Vagina (tissue), 2 donors: ENCODE data around the gene TCN2. TPM values are rescaled to one million over a fixed set of nuclear protein-coding genes. Genes with fewer than 3 reads are reported as not detected.
"Not testable (repeated sequence)": the region's sequence is repeated elsewhere in the genome, so short reads cannot be mapped to it uniquely, and the experiment has no call there.

Experiments used
- DNase-seq, 2 donors: peaks; one replicate each; pipeline ENCODE4 v3.0.0-alpha.2; 2017; ENCODE audit errors: extremely low spot score in 2 of 2
- H3K27ac ChIP-seq: fragments of 200-600 bp; sonication (generic); one replicate; pipeline ENCODE4 v1.5.1; 2019
- H3K27me3 ChIP-seq: fragments of 200-600 bp; sonication (generic); one replicate; pipeline ENCODE4 v1.5.1; 2019
- H3K36me3 ChIP-seq, 2 donors: fragments of 200-600 bp; sonication (generic); one replicate each; pipeline ENCODE4 v1.5.1; 2017 to 2019
- H3K4me1 ChIP-seq: fragments of 200-600 bp; sonication (generic); one replicate; pipeline ENCODE4 v1.5.1; 2019
- H3K4me3 ChIP-seq, 2 donors: fragments of 200-600 bp; sonication (generic); 1 replicate in 1 of 2; 2 replicates in 1 of 2; pipeline ENCODE4 v1.5.1; 2016 to 2019
- H3K9me3 ChIP-seq: fragments of 200-600 bp; sonication (generic); one replicate; pipeline ENCODE4 v1.5.1; 2019
- POLR2A ChIP-seq, 2 donors: fragments of 450-650 bp; IDR thresholded peaks; one replicate each; pipeline ENCODE4 v1.6.1; 2017; ENCODE audit warnings: antibody characterized with exemption in 2 of 2, mild to moderate bottlenecking in 2 of 2, moderate library complexity in 2 of 2
- POLR2AphosphoS5 ChIP-seq, 2 donors: sonication (generic); formaldehyde crosslinking; IDR thresholded peaks; one replicate each; pipeline ENCODE4 v1.9.0; 2017; ENCODE audit warnings: antibody characterized with exemption in 2 of 2, mild to moderate bottlenecking in 2 of 2, low read depth in 1 of 2; ENCODE audit not compliant: insufficient read depth in 1 of 2
- intact Hi-C: fragments of 100-400 bp; cut with DNase I; formaldehyde crosslinking; loops from one replicate; pipeline ENCODE4 v1.15.1; 2023
- total RNA-seq: library from RNA; depleted of rRNA; stranded (reverse); fragments of >200 nt; gene quantifications from one replicate; pipeline ENCODE4 v1.2.3, GENCODE V29; 2016
- TF ChIP-seq, protein P1 (sequence below), 3 experiments: fragments of 450-650 bp in 2 of 3; fragments of 200-600 bp in 1 of 3; sonication (generic) in 1 of 3; IDR thresholded peaks; one replicate each; pipeline ENCODE4 v1.5.1; 2017 to 2019; ENCODE audit warnings: antibody characterized with exemption in 3 of 3, mild to moderate bottlenecking in 2 of 3, moderate library complexity in 2 of 3

The TCN2 gene
- total RNA-seq, 1 donor from 2014 or later: 20.4 TPM

GRCh38 chr22:30615543-30615954, 8.6 kb downstream of the TCN2 start:
- Histone ChIP-seq H3K4me1 (no peaks in the 10 kb centered on the region), H3K36me3 (no peaks in the 10 kb centered on the region), H3K4me3 (no peak overlapping the region), H3K27ac (no peak overlapping the region), H3K27me3 (no peaks in the 10 kb centered on the region), H3K9me3 (no peaks in the 10 kb centered on the region)
- no peak for DNase-seq
- TF ChIP-seq, protein P1, sequence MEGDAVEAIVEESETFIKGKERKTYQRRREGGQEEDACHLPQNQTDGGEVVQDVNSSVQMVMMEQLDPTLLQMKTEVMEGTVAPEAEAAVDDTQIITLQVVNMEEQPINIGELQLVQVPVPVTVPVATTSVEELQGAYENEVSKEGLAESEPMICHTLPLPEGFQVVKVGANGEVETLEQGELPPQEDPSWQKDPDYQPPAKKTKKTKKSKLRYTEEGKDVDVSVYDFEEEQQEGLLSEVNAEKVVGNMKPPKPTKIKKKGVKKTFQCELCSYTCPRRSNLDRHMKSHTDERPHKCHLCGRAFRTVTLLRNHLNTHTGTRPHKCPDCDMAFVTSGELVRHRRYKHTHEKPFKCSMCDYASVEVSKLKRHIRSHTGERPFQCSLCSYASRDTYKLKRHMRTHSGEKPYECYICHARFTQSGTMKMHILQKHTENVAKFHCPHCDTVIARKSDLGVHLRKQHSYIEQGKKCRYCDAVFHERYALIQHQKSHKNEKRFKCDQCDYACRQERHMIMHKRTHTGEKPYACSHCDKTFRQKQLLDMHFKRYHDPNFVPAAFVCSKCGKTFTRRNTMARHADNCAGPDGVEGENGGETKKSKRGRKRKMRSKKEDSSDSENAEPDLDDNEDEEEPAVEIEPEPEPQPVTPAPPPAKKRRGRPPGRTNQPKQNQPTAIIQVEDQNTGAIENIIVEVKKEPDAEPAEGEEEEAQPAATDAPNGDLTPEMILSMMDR (IDR thresholded peaks at IDR 0.05): no peak
- TF ChIP-seq POLR2A (IDR thresholded peaks at IDR 0.05): no peak
- TF ChIP-seq POLR2AphosphoS5 (IDR thresholded peaks at IDR 0.05; ENCODE audit: insufficient read depth in 1 of 2, low read depth in 1 of 2): no peak
- intact Hi-C loops: no loop called here

- no peak for DNase-seq
- Histone ChIP-seq H3K4me3 (no peak overlapping the region), H3K4me1 (no peaks in the 10 kb centered on the region), H3K36me3 (no peaks in the 10 kb centered on the region), H3K9me3 (no peaks in the 10 kb centered on the region), H3K27me3 (no peaks in the 10 kb centered on the region), H3K27ac (no peak overlapping the region)
- intact Hi-C loops: no loop called here
- no peak for TF ChIP-seq POLR2AphosphoS5 (IDR thresholded peaks at IDR 0.05; ENCODE audit: insufficient read depth in 1 of 2, low read depth in 1 of 2)
- TF ChIP-seq, protein P1 (IDR thresholded peaks at IDR 0.05): no peak
- no peak for TF ChIP-seq POLR2A (IDR thresholded peaks at IDR 0.05)
These were observed 10.8 kb downstream of the TCN2 start for GRCh38 chr22:30617819-30618218.

DNA sequence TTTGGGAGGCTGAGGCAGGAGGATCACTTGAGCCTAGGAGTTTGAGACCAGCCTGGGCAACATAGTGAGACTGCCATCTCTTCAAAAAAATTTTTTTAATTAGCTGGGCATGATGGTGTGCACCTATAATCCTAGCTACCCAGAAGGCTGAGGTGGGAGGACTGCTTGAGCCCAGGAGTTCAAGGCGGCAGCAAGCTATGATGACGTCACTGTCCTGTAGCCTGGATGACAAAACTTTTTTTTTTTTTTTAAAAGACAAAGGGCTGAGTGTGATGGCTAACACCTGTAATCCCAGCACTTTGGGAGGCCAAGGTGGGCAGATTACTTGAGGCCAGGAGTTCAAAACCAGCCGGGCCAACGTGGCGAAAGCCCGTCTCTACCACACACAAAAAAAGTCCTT, 12.9 kb downstream of the TCN2 start:
- H3K36me3 ChIP-seq, H3K27me3 ChIP-seq, H3K4me1 ChIP-seq, DNase-seq, H3K9me3 ChIP-seq, H3K4me3 ChIP-seq, H3K27ac ChIP-seq, intact Hi-C loops: not testable (repeated sequence)

DNA sequence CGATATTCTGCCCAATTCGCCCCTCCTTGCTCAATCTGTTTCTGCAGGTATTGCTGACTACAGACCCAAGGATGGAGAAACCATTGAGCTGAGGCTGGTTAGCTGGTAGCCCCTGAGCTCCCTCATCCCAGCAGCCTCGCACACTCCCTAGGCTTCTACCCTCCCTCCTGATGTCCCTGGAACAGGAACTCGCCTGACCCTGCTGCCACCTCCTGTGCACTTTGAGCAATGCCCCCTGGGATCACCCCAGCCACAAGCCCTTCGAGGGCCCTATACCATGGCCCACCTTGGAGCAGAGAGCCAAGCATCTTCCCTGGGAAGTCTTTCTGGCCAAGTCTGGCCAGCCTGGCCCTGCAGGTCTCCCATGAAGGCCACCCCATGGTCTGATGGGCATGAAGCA, 19.4 kb downstream of the TCN2 start:
- intact Hi-C loops: no loop called here
- Histone ChIP-seq H3K9me3 (no peaks in the 10 kb centered on the region), H3K4me3 (no peak overlapping the region), H3K4me1 (no peaks in the 10 kb centered on the region), H3K27me3 (no peaks in the 10 kb centered on the region), H3K36me3 (no peaks in the 10 kb centered on the region), H3K27ac (no peak overlapping the region)
- DNase-seq: no peak
- TF ChIP-seq POLR2AphosphoS5 (IDR thresholded peaks at IDR 0.05; ENCODE audit: insufficient read depth in 1 of 2, low read depth in 1 of 2): no peak
- no peak for TF ChIP-seq POLR2A (IDR thresholded peaks at IDR 0.05)
- TF ChIP-seq, protein P1 (IDR thresholded peaks at IDR 0.05): no peak

DNA sequence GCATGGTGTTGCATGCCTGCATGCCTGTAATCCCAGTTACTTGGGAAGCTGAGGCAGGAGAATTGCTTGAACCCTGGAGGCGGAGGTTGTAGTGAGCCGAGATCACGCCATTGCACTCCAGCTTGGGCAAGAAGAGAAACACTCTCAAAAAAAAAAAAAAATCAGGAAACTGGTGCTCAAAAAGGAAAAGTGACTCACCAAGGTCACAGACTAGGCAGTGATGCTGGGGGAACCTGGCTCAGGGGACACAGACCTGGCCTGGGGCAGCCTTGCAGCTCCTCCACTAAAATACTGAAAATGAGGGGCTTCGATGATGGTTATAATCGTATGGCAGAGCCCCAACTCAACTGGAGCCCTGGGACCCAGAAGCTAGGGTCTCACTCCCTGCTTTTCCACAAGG, 20.5 kb downstream of the TCN2 start:
- H3K4me1 ChIP-seq: no peaks in the 10 kb centered on the region
- H3K27ac ChIP-seq: no peak overlapping the region
- intact Hi-C loops: no loop called here
- no peaks in the 10 kb centered on the region for H3K27me3 ChIP-seq
- no peak overlapping the region for H3K4me3 ChIP-seq
- H3K9me3 ChIP-seq: no peaks in the 10 kb centered on the region
- H3K36me3 ChIP-seq: no peaks in the 10 kb centered on the region
- TF ChIP-seq POLR2AphosphoS5 (IDR thresholded peaks at IDR 0.05; ENCODE audit: insufficient read depth in 1 of 2, low read depth in 1 of 2) (no peak), POLR2A (IDR thresholded peaks at IDR 0.05) (no peak)
- TF ChIP-seq, protein P1 (IDR thresholded peaks at IDR 0.05): no peak
- DNase-seq: no peak

DNA sequence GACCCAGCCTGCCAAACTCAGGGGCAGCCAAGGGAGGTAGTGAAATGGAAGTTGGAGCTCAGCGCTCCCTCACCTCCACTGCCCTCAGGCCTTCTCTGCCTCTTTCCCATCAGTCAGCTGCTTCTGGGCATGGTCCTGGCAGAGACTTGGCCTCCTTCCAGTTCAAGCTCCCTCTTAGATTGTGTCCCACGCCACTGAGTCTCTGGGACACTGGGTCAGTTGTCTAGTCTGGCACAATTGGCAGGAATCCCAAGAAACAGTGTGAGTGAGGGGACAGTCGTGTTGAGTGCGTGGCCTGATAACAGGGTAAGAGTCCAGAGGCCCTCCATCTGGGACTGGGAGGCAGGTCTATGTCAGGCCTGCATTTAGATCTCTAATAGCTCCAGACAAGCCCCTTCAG, 21.5 kb downstream of the TCN2 start:
- intact Hi-C loops: no loop called here
- DNase-seq: no peak
- TF ChIP-seq POLR2A (IDR thresholded peaks at IDR 0.05) (no peak), POLR2AphosphoS5 (IDR thresholded peaks at IDR 0.05; ENCODE audit: insufficient read depth in 1 of 2, low read depth in 1 of 2) (no peak)
- TF ChIP-seq, protein P1 (IDR thresholded peaks at IDR 0.05): no peak
- Histone ChIP-seq H3K27ac (no peak overlapping the region), H3K36me3 (no peaks in the 10 kb centered on the region), H3K4me1 (no peaks in the 10 kb centered on the region), H3K4me3 (no peak overlapping the region), H3K9me3 (no peaks in the 10 kb centered on the region), H3K27me3 (no peaks in the 10 kb centered on the region)

DNA sequence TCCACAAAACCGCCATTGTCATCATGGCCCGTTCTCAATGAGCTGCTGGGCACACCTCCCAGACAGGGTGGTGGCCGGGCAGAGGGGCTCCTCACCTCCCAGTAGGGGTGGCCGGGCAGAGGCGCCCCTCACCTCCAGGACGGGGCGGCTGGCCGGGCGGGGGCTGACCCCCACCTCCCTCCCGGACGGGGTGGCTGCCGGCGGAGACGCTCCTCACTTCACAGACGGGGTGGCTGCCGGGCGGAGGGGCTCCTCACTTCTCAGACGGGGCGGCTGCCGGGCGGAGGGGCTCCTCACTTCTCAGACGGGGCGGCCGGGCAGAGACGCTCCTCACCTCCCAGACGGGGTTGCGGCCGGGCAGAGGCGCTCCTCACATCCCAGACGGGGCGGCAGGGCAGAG, 24.5 kb downstream of the TCN2 start:
- not testable (repeated sequence) for DNase-seq, H3K27ac ChIP-seq, H3K9me3 ChIP-seq, H3K4me3 ChIP-seq, H3K27me3 ChIP-seq, H3K36me3 ChIP-seq
- peaks cover 20% of the 10 kb centered on the region for H3K4me1 ChIP-seq
- intact Hi-C loops: loop anchor here (10.0 kb wide), 2 partner anchors 123 to 293 kb away; no protein-coding TSS in a partner anchor
